ENCODE results near the gene FOXI2. TPM values are rescaled to one million over a fixed set of nuclear protein-coding genes. Genes with fewer than 3 reads are reported as not detected.

FOXI2 gene
- polyA plus RNA-seq, 1 donor from 2014 or later, result not detected

DNA sequence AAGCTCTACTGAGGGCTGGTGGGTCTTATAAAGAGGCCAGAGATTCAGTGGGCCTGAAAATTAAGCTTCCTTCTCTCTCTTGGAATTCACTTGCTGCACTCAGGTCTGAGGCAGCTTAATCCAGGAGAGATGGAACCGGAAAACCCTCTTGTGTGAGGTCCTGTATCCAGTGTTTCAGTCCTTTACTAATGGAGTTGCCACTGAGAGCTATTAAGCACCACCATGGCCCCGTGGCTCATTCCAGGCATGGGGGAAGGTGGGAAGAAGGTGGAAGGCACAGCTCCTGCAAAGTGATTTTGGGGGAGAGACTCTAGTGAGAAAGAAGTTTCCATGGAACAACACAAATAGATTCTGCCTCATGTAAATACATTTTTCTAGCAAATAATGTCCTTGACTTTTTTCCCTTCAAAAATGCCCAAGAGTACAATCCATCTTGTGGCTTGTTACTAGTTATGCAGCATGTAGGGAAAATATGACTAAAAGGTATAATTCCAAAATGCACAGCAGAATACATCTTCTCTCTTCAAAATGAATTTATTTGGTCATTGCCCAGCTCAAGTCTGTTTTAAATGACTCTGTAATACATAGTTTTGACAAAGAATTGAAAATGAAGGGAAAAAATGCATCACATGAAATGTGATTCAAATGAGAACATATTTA, 46.7 kb upstream of the FOXI2 start:
- Histone ChIP-seq H3K27ac (ENCODE audit: low read length) (no peak overlapping the region), H3K36me3 (ENCODE audit: insufficient read depth, low read length) (no peaks in the 10 kb centered on the region), H3K9ac (ENCODE audit: low read length) (no peak overlapping the region), H3K4me2 (ENCODE audit: low read length) (no peak overlapping the region), H3F3A (ENCODE audit: insufficient read depth, low read length, poor library complexity, severe bottlenecking) (no peaks in the 10 kb centered on the region), H2AFZ (ENCODE audit: low read depth, low read length) (no peak overlapping the region), H3K9me2 (ENCODE audit: insufficient read depth, low read length) (no peaks in the 10 kb centered on the region), H3K9me3 (ENCODE audit: low read length) (no peaks in the 10 kb centered on the region), H3K79me2 (replicated peaks; ENCODE audit: insufficient read depth, low read length) (no peaks in the 10 kb centered on the region), H3K4me3 (ENCODE audit: low read length) (no peak overlapping the region), H4K20me1 (ENCODE audit: insufficient read depth) (no peaks in the 10 kb centered on the region), H3K27me3 (ENCODE audit: insufficient read depth, low read depth, low read length) (no peaks in the 10 kb centered on the region)
- TF ChIP-seq, protein P1, sequence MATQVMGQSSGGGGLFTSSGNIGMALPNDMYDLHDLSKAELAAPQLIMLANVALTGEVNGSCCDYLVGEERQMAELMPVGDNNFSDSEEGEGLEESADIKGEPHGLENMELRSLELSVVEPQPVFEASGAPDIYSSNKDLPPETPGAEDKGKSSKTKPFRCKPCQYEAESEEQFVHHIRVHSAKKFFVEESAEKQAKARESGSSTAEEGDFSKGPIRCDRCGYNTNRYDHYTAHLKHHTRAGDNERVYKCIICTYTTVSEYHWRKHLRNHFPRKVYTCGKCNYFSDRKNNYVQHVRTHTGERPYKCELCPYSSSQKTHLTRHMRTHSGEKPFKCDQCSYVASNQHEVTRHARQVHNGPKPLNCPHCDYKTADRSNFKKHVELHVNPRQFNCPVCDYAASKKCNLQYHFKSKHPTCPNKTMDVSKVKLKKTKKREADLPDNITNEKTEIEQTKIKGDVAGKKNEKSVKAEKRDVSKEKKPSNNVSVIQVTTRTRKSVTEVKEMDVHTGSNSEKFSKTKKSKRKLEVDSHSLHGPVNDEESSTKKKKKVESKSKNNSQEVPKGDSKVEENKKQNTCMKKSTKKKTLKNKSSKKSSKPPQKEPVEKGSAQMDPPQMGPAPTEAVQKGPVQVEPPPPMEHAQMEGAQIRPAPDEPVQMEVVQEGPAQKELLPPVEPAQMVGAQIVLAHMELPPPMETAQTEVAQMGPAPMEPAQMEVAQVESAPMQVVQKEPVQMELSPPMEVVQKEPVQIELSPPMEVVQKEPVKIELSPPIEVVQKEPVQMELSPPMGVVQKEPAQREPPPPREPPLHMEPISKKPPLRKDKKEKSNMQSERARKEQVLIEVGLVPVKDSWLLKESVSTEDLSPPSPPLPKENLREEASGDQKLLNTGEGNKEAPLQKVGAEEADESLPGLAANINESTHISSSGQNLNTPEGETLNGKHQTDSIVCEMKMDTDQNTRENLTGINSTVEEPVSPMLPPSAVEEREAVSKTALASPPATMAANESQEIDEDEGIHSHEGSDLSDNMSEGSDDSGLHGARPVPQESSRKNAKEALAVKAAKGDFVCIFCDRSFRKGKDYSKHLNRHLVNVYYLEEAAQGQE (IDR thresholded peaks at IDR 0.05; ENCODE audit: borderline replicate concordance), result no peak
- TF ChIP-seq, protein P2, sequence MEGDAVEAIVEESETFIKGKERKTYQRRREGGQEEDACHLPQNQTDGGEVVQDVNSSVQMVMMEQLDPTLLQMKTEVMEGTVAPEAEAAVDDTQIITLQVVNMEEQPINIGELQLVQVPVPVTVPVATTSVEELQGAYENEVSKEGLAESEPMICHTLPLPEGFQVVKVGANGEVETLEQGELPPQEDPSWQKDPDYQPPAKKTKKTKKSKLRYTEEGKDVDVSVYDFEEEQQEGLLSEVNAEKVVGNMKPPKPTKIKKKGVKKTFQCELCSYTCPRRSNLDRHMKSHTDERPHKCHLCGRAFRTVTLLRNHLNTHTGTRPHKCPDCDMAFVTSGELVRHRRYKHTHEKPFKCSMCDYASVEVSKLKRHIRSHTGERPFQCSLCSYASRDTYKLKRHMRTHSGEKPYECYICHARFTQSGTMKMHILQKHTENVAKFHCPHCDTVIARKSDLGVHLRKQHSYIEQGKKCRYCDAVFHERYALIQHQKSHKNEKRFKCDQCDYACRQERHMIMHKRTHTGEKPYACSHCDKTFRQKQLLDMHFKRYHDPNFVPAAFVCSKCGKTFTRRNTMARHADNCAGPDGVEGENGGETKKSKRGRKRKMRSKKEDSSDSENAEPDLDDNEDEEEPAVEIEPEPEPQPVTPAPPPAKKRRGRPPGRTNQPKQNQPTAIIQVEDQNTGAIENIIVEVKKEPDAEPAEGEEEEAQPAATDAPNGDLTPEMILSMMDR (IDR thresholded peaks at IDR 0.05; ENCODE audit: poor library complexity, severe bottlenecking), result no peak
- no peak for TF ChIP-seq MXI1 (conservative IDR thresholded peaks at IDR 0.05; ENCODE audit: poor library complexity, severe bottlenecking)
- no peak for TF ChIP-seq TAF1 (IDR thresholded peaks at IDR 0.05; ENCODE audit: low read depth)
- TF ChIP-seq EZH2 (IDR thresholded peaks at IDR 0.05; ENCODE audit: borderline replicate concordance, insufficient read depth, low read length, poor library complexity, severe bottlenecking), result no peak
- TF ChIP-seq EP300 (conservative IDR thresholded peaks at IDR 0.05; ENCODE audit: poor library complexity, severe bottlenecking), result no peak
- TF ChIP-seq RAD21 (conservative IDR thresholded peaks at IDR 0.05), result no peak
- TF ChIP-seq POLR2AphosphoS5 (IDR thresholded peaks at IDR 0.05), result no peak
- no peak for TF ChIP-seq SMC3 (conservative IDR thresholded peaks at IDR 0.05; ENCODE audit: poor library complexity)

DNA sequence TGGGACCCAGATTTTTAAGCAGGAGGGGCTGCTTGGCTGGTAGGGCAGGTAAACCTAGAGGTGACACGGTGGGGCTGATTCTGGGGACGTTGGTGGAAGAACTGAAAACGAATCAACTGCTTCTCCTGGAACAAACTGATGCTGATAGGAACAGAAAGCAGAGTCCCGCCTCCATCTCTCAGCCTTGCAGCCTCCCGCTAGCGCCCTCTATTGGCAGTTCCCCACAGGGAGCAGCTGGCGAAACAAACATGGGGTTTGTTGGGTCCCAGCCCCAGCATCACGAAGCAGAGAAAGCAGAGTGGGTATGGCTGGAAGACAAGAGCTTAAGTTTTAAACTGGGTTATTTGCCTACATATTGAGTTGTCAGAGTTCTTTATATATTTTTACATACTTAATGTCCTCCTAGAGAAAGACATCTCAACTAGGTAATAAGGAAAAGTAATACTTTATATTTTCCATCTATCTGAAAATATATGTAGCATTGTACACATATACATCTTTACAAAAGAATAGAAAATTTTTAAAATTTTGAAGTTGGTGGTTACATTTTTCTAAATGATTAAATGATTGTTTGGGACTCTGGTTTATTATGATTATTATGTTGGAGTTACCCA, 42.3 kb upstream of the FOXI2 start:
- Histone ChIP-seq H3K27ac (ENCODE audit: low read length) (no peak overlapping the region), H3K9ac (ENCODE audit: low read length) (no peak overlapping the region), H3K9me3 (ENCODE audit: low read length) (no peaks in the 10 kb centered on the region), H3K36me3 (ENCODE audit: insufficient read depth, low read length) (no peaks in the 10 kb centered on the region), H2AFZ (ENCODE audit: low read depth, low read length) (no peak overlapping the region), H3K4me3 (ENCODE audit: low read length) (no peak overlapping the region), H3K79me2 (replicated peaks; ENCODE audit: insufficient read depth, low read length) (no peaks in the 10 kb centered on the region), H3K4me2 (ENCODE audit: low read length) (no peak overlapping the region), H4K20me1 (ENCODE audit: insufficient read depth) (no peaks in the 10 kb centered on the region), H3F3A (ENCODE audit: insufficient read depth, low read length, poor library complexity, severe bottlenecking) (no peaks in the 10 kb centered on the region), H3K27me3 (ENCODE audit: insufficient read depth, low read depth, low read length) (no peaks in the 10 kb centered on the region), H3K9me2 (ENCODE audit: insufficient read depth, low read length) (no peaks in the 10 kb centered on the region)
- TF ChIP-seq MXI1 (conservative IDR thresholded peaks at IDR 0.05; ENCODE audit: poor library complexity, severe bottlenecking) (no peak), TAF1 (IDR thresholded peaks at IDR 0.05; ENCODE audit: low read depth) (no peak), EP300 (conservative IDR thresholded peaks at IDR 0.05; ENCODE audit: poor library complexity, severe bottlenecking) (no peak)

All from neural cell (in vitro differentiated cells).